ENCODE results near the gene RALGAPB. TPM values are rescaled to one million over a fixed set of nuclear protein-coding genes. Genes with fewer than 3 reads are reported as not detected.

The RALGAPB gene
- total RNA-seq, 6 experiments from 2014 or later = 23.4 to 29.5 (median 26.7) TPM

DNA sequence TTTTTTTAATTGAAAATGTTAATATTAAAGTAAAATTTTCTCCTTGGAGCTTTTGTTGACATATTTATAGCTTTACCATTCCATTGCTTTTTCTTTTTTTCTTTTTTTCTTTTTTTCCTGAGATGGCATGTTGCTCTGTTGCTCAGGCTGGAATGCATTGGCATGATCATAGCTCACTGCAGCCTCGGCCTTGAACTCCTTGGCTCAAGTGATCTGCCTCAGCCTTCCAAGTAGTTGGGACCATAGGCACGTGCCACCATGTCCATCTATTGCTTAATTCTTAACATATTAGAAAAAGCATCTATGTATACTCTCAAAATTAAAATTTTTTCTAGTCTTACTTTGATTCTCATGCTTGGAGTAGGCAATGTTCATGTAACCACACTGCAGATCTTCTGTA, 43.0 kb downstream of the RALGAPB start:
- Mint-ChIP-seq H3K4me1 (ENCODE audit: low read depth) (peaks cover 4% of the 10 kb centered on the region; the same call in 1 of the 2 replicates), H3K9me3 (no peaks in the 10 kb centered on the region), H3K27me3 (ENCODE audit: insufficient read depth) (no peaks in the 10 kb centered on the region), H3K36me3 (ENCODE audit: low read depth) (peaks cover 16% of the 10 kb centered on the region), H3K4me3 (no peak overlapping the region), H3K27ac (no peak overlapping the region)
- no peak for DNase-seq
- TF ChIP-seq, protein P1, sequence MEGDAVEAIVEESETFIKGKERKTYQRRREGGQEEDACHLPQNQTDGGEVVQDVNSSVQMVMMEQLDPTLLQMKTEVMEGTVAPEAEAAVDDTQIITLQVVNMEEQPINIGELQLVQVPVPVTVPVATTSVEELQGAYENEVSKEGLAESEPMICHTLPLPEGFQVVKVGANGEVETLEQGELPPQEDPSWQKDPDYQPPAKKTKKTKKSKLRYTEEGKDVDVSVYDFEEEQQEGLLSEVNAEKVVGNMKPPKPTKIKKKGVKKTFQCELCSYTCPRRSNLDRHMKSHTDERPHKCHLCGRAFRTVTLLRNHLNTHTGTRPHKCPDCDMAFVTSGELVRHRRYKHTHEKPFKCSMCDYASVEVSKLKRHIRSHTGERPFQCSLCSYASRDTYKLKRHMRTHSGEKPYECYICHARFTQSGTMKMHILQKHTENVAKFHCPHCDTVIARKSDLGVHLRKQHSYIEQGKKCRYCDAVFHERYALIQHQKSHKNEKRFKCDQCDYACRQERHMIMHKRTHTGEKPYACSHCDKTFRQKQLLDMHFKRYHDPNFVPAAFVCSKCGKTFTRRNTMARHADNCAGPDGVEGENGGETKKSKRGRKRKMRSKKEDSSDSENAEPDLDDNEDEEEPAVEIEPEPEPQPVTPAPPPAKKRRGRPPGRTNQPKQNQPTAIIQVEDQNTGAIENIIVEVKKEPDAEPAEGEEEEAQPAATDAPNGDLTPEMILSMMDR (IDR thresholded peaks at IDR 0.05) = no peak

- TF ChIP-seq, protein P1 (IDR thresholded peaks at IDR 0.05) = no peak
- no peaks in the 10 kb centered on the region for H3K27me3 Mint-ChIP-seq (ENCODE audit: insufficient read depth)
- H3K4me1 Mint-ChIP-seq (ENCODE audit: low read depth) = peaks cover 14% of the 10 kb centered on the region
- peaks cover 42% of the 10 kb centered on the region for H3K36me3 Mint-ChIP-seq (ENCODE audit: low read depth)
- H3K9me3 Mint-ChIP-seq = no peaks in the 10 kb centered on the region
- no peak overlapping the region for H3K4me3 Mint-ChIP-seq
- H3K27ac Mint-ChIP-seq = no peak overlapping the region
- no peak for DNase-seq
These were observed 46.8 kb downstream of the RALGAPB start for GRCh38 chr20:38519426-38519825.

DNA sequence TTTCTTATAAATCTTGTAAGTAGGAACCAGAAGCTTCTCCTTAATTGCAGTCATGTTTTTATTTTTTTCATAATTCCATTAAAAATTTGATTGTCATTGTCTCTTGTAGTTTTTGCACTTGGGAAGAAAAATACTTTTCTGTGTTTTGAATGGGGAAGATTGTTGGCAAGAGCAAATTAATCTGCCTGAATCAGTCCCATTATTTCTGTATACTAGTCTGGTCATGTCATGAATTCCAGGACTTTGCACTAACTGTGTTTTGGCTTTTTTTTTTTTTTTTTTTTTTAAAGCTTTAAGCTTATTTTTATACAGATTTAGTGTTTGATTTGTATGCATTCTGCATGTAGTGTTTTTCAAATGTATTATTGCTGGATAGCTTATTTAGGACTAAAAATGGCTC, 47.6 kb downstream of the RALGAPB start:
- no peak overlapping the region for H3K4me3 Mint-ChIP-seq
- no peak for DNase-seq
- H3K36me3 Mint-ChIP-seq (ENCODE audit: low read depth) = peaks cover 47% of the 10 kb centered on the region

DNA sequence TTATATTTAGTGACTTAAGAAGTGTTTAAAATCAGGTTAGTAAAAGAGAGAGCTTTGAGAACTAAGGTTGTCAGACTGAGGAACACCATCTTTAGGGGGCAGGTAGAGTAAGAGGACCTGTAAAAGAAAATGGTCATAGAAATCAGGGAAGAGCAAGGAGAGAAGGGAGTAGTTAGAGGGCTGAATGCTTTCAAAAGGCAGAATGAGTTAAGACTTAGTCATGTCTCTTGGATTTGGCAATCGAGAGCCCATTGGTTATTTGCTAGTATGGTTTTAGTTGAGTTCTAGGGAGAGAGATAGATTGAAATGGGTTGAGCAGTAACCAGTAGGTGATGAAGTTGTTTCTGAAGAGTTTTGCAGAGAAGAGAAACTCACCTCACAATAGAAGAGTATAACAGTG, 51.1 kb downstream of the RALGAPB start:
- Mint-ChIP-seq H3K27me3 (ENCODE audit: insufficient read depth) (no peaks in the 10 kb centered on the region), H3K4me3 (peak overlapping the region; percentile 6), H3K27ac (peak overlapping the region; percentile 16), H3K4me1 (ENCODE audit: low read depth) (peaks cover 21% of the 10 kb centered on the region), H3K36me3 (ENCODE audit: low read depth) (peaks cover 43% of the 10 kb centered on the region), H3K9me3 (no peaks in the 10 kb centered on the region)
- TF ChIP-seq, protein P1 (IDR thresholded peaks at IDR 0.05) = no peak
- DNase-seq = peak; percentile 57

More for the DNA sequence above, 47.6 kb downstream of the RALGAPB start:
- Mint-ChIP-seq H3K4me1 (ENCODE audit: low read depth) (peaks cover 21% of the 10 kb centered on the region), H3K9me3 (no peaks in the 10 kb centered on the region), H3K27ac (no peak overlapping the region), H3K27me3 (ENCODE audit: insufficient read depth) (no peaks in the 10 kb centered on the region)
- TF ChIP-seq, protein P1 (IDR thresholded peaks at IDR 0.05) = no peak

DNA sequence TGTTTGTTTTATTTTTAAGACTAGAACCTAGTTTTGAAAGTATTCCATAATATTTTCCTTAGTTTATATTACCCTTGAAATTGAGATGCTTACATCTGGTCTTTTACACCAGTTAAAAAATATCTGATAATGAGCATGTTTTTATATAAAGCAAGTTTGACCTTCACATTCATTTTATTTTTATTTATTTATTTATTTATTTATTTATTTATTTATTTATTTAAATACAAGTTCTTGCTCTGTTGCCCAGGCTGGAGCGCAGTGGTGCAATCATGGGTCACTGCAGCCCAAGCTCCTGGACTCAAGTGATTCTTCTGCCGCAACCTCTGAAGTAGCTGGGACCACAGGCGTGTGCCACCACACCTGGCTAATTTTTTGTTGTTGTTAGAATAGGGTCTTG, 55.5 kb downstream of the RALGAPB start:
- Mint-ChIP-seq H3K4me3 (no peak overlapping the region), H3K4me1 (ENCODE audit: low read depth) (peaks cover 17% of the 10 kb centered on the region), H3K9me3 (no peaks in the 10 kb centered on the region), H3K27ac (no peak overlapping the region), H3K27me3 (ENCODE audit: insufficient read depth) (no peaks in the 10 kb centered on the region), H3K36me3 (ENCODE audit: low read depth) (peaks cover 27% of the 10 kb centered on the region)
- DNase-seq = no peak
- TF ChIP-seq, protein P1 (IDR thresholded peaks at IDR 0.05) = no peak

GRCh38 chr20:38531021-38531420, 58.4 kb downstream of the RALGAPB start:
- no peak for DNase-seq
- Mint-ChIP-seq H3K4me1 (ENCODE audit: low read depth) (peaks cover 3% of the 10 kb centered on the region), H3K27me3 (ENCODE audit: insufficient read depth) (no peaks in the 10 kb centered on the region), H3K9me3 (no peaks in the 10 kb centered on the region), H3K4me3 (no peak overlapping the region), H3K27ac (no peak overlapping the region), H3K36me3 (ENCODE audit: low read depth) (peaks cover 12% of the 10 kb centered on the region)
- TF ChIP-seq, protein P1 (IDR thresholded peaks at IDR 0.05) = no peak

Measured in HFFc6 (cell line).